ENCODE results near the gene BCAS1.
A peak's percentile ranks its signal among the peaks of the same experiment; 100 is the strongest.

Gene BCAS1

GRCh38 chr20:54051068-54051467 is 19.3 kb downstream of the BCAS1 start:
- no peak for DNase-seq (ENCODE audit: low read depth)
- TF ChIP-seq CTCF (conservative IDR thresholded peaks at IDR 0.05; ENCODE audit: low read depth, low read length) = no peak
- H3K4me3 ChIP-seq (ENCODE audit: low read depth, low read length) = no peak overlapping the region

- H3K4me3 ChIP-seq (ENCODE audit: low read depth, low read length) = no peak overlapping the region
- TF ChIP-seq CTCF (conservative IDR thresholded peaks at IDR 0.05; ENCODE audit: low read depth, low read length) = no peak
Observed at GRCh38 chr20:54048891-54049545, 21.4 kb downstream of the BCAS1 start.

GRCh38 chr20:54048481-54048880 is 21.9 kb downstream of the BCAS1 start:
- no peak for TF ChIP-seq CTCF (conservative IDR thresholded peaks at IDR 0.05; ENCODE audit: low read depth, low read length)
- no peak overlapping the region for H3K4me3 ChIP-seq (ENCODE audit: low read depth, low read length)
- no peak for DNase-seq (ENCODE audit: low read depth)

More at GRCh38 chr20:54048891-54049545, 21.4 kb downstream of the BCAS1 start:
- no peak for DNase-seq (ENCODE audit: low read depth)

- no peak overlapping the region for H3K4me3 ChIP-seq (ENCODE audit: low read depth, low read length)
- no peak for DNase-seq (ENCODE audit: low read depth)
Observed at GRCh38 chr20:54047720-54048119, 22.7 kb downstream of the BCAS1 start.

GRCh38 chr20:54047048-54047447 is 23.3 kb downstream of the BCAS1 start:
- no peak for TF ChIP-seq CTCF (conservative IDR thresholded peaks at IDR 0.05; ENCODE audit: low read depth, low read length)
- no peak overlapping the region for H3K4me3 ChIP-seq (ENCODE audit: low read depth, low read length)
- no peak for DNase-seq (ENCODE audit: low read depth)

More at GRCh38 chr20:54047720-54048119, 22.7 kb downstream of the BCAS1 start:
- no peak for TF ChIP-seq CTCF (conservative IDR thresholded peaks at IDR 0.05; ENCODE audit: low read depth, low read length)

- DNase-seq (ENCODE audit: low read depth) = peak; percentile 82
- H3K4me3 ChIP-seq (ENCODE audit: low read depth, low read length) = no peak overlapping the region
- TF ChIP-seq CTCF (conservative IDR thresholded peaks at IDR 0.05; ENCODE audit: low read depth, low read length) = no peak
Observed at GRCh38 chr20:54044156-54044555, 26.2 kb downstream of the BCAS1 start.
